ENCODE data around the gene SLC44A2. TPM values are rescaled to one million over a fixed set of nuclear protein-coding genes. Genes with fewer than 3 reads are reported as not detected.
A peak's percentile ranks its signal among the peaks of the same experiment; 100 is the strongest.

SLC44A2 gene
- total and polyA plus RNA-seq, 2 of the 13 experiments (the other 11 are each of a cell fraction or from before 2014, with no cell fraction given) = 2.4 to 5.6 TPM

DNA sequence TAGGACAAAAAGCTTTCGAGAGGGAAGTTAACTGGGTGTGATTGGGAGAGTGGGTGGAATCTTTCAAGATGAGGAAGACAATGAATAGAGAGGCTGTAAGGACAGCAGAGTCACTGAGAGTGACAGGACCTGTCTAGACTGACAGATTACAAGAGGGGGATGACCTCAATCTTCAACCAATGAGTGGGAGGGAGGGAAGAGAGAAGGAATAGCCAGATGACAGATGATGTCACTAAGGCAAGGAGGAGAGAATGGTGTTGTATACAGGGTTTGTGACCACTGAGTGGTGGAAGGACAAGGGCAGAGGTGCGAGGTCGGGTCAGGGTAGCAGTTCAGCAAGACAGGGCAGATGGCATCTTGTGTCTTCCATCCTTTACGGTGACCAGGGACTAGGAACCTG is 23.0 kb downstream of the SLC44A2 start:
- 74% methylated on average over 4 of the region's 4 CpGs for whole genome bisulfite sequencing (ENCODE audit: low lambda C conversion rate)
- BruUV-seq (replicated peaks) = no TSS peak
- ChIA-PET POLR2A (interaction anchor here (2.1 kb wide), 1 partner anchor 67 kb away, joined by 6 read pairs; no protein-coding TSS in a partner anchor), CTCF (ENCODE audit: low intra/inter-chr PET ratio, low total read pairs) (no interaction called here)
- intact Hi-C loops (cut with micrococcal nuclease; ENCODE audit: unreplicated experiment) (no loop called here), in situ Hi-C loops (cut with HindIII; ENCODE audit: extremely low pct_ligation_motif_present, low pct_unique_long_range_greater_than_20kb) (no loop called here)
- Histone ChIP-seq H3K4me2 (ENCODE audit: low read depth, low read length) (no peak overlapping the region), H3K9me3 (ENCODE audit: low read length) (no peaks in the 10 kb centered on the region), H3K79me2 (ENCODE audit: insufficient read depth, low read length) (peaks cover 8% of the 10 kb centered on the region), H2AFZ (ENCODE audit: low read length) (no peak overlapping the region), H3K9ac (ENCODE audit: insufficient read depth, low read depth, low read length) (no peak overlapping the region), H3K4me1 (ENCODE audit: insufficient read depth, low read length) (peaks cover 55% of the 10 kb centered on the region), H3K4me3 (replicated peaks in 1 of 3; ENCODE audit: insufficient read depth in 1 of 3, low read depth in 2 of 3, low read length in 3 of 3) (no peak overlapping the region), H3K27ac (ENCODE audit: extremely low read length, insufficient read depth, low read length) (no peak overlapping the region), H3K27me3 (ENCODE audit: control insufficient read depth in 1 of 2, insufficient read depth in 2 of 2, low read length in 2 of 2) (no peaks in the 10 kb centered on the region; a peak in 1 of 5 replicates), H3K36me3 (replicated peaks in 1 of 2; ENCODE audit: control insufficient read depth in 1 of 2, insufficient read depth in 2 of 2, low read length in 2 of 2) (no peaks in the 10 kb centered on the region), H4K20me1 (ENCODE audit: insufficient read depth, low read length) (no peaks in the 10 kb centered on the region)
- DNase-seq (ENCODE audit: low spot score) (no peak), ATAC-seq (no peak), FAIRE-seq (no peak)
- no peak for TF ChIP-seq GFI1 (CRISPR knock-in tag; IDR thresholded peaks at IDR 0.05; ENCODE audit: borderline replicate concordance)
- TF ChIP-seq AKAP8 (CRISPR knock-in tag; IDR thresholded peaks at IDR 0.05) = no peak
- TF ChIP-seq ZNF616 (CRISPR knock-in tag; IDR thresholded peaks at IDR 0.05; ENCODE audit: low read depth) = no peak
- TF ChIP-seq, protein P1, sequence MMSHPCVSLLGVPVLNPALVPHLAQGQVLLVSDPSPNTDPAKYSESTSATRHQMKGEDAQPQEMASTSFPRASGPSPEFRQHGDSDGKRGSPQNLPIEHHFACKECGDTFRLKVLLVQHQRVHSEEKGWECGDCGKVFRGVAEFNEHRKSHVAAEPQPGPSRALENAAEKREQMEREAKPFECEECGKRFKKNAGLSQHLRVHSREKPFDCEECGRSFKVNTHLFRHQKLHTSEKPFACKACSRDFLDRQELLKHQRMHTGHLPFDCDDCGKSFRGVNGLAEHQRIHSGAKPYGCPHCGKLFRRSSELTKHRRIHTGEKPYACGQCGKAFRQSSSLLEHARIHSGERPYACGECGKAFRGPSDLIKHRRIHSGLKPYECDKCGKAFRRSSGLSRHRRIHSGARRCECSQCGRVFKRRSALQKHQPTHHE (CRISPR knock-in tag; IDR thresholded peaks at IDR 0.05; ENCODE audit: borderline replicate concordance) = no peak
- no peak for TF ChIP-seq RARA (CRISPR knock-in tag; IDR thresholded peaks at IDR 0.05)
- peak; percentile 56; the same call in 1 of the 2 replicates for TF ChIP-seq CREB1 (IDR thresholded peaks at IDR 0.05)
- TF ChIP-seq CREB1 (CRISPR knock-in tag; IDR thresholded peaks at IDR 0.05) = no peak
- no peak for TF ChIP-seq JUNB (CRISPR knock-in tag; IDR thresholded peaks at IDR 0.05; ENCODE audit: borderline replicate concordance)
- TF ChIP-seq KLF9 (CRISPR knock-in tag; IDR thresholded peaks at IDR 0.05; ENCODE audit: low read depth) = no peak
- TF ChIP-seq ATF7 (IDR thresholded peaks at IDR 0.05) = peak; percentile 51
- no peak for TF ChIP-seq ATF7 (CRISPR knock-in tag; IDR thresholded peaks at IDR 0.05)
- TF ChIP-seq NFKB2 (CRISPR knock-in tag; IDR thresholded peaks at IDR 0.05; ENCODE audit: borderline replicate concordance) = no peak
- no peak for TF ChIP-seq ZNF510 (CRISPR knock-in tag; IDR thresholded peaks at IDR 0.05; ENCODE audit: low read depth)
- TF ChIP-seq MBD4 (IDR thresholded peaks at IDR 0.05; ENCODE audit: borderline replicate concordance, low read length) = no peak

All from HepG2 (cell line).